SK-MEL-5 (cell line): Measurements from ENCODE around the gene FOXJ1. TPM values are rescaled to one million over a fixed set of nuclear protein-coding genes. Genes with fewer than 3 reads are reported as not detected.

ENCODE experiments used
- DNase-seq: peaks from one replicate; pipeline ENCODE4 v3.0.0-alpha.2; 2016; ENCODE audit warnings: low read depth, low spot score
- in situ Hi-C: cut with HindIII; loops from 2 replicates; pipeline ENCODE4 v1.10.0; 2016; ENCODE audit warnings: low sequenced_read_pairs, high pct_unique_total_duplicates, low pct_unique_long_range_greater_than_20kb
- total RNA-seq: library from RNA; depleted of rRNA; stranded (reverse); fragments of >200 nt; shearing (Covaris generic); gene quantifications from 2 replicates; pipeline ENCODE4 v1.2.3, GENCODE V29; 2014

The FOXJ1 gene
- total RNA-seq, 1 experiment from 2014 or later, result not detected

- no peak for DNase-seq
- in situ Hi-C loops, result no loop called here
Observed at GRCh38 chr17:76115138-76115754, 25.8 kb downstream of the FOXJ1 start.

GRCh38 chr17:76111956-76112355, 29.1 kb downstream of the FOXJ1 start:
- in situ Hi-C loops, result no loop called here
- no peak for DNase-seq

- in situ Hi-C loops, result no loop called here
- DNase-seq, result peak; percentile 66
Observed at GRCh38 chr17:76107509-76107908, 33.5 kb downstream of the FOXJ1 start.

- DNase-seq, result no peak
- in situ Hi-C loops, result no loop called here
Observed at GRCh38 chr17:76106703-76107102, 34.3 kb downstream of the FOXJ1 start.

GRCh38 chr17:76104896-76105231, 36.2 kb downstream of the FOXJ1 start:
- in situ Hi-C loops, result no loop called here
- DNase-seq, result no peak

GRCh38 chr17:76104140-76104895, 36.7 kb downstream of the FOXJ1 start:
- no peak for DNase-seq
- in situ Hi-C loops, result no loop called here

GRCh38 chr17:76103274-76104139, 37.5 kb downstream of the FOXJ1 start, which contains the start of gene EXOC7:
Gene EXOC7, minus strand, starts transcription at chr17:76103787. Its CDS starts 95 bp downstream, at chr17:76103692.
- in situ Hi-C loops, result no loop called here
- peak; percentile 98 for DNase-seq

GRCh38 chr17:76102944-76103273, 38.1 kb downstream of the FOXJ1 start:
- DNase-seq, result no peak
- in situ Hi-C loops, result no loop called here

GRCh38 chr17:76097716-76098295, 43.2 kb downstream of the FOXJ1 start:
- in situ Hi-C loops, result no loop called here
- no peak for DNase-seq

GRCh38 chr17:76095943-76096342, 45.1 kb downstream of the FOXJ1 start:
- no peak for DNase-seq
- in situ Hi-C loops, result no loop called here

GRCh38 chr17:76094046-76094445, 47.0 kb downstream of the FOXJ1 start:
- in situ Hi-C loops, result no loop called here
- DNase-seq, result no peak

GRCh38 chr17:76092526-76093413, 48.3 kb downstream of the FOXJ1 start:
- no peak for DNase-seq
- in situ Hi-C loops, result no loop called here

- in situ Hi-C loops, result no loop called here
- DNase-seq, result no peak
Observed at GRCh38 chr17:76091526-76092286, 49.3 kb downstream of the FOXJ1 start.

- in situ Hi-C loops, result no loop called here
- DNase-seq, result no peak
Observed at GRCh38 chr17:76090517-76091129, 50.4 kb downstream of the FOXJ1 start.

GRCh38 chr17:76089680-76090516, 51.1 kb downstream of the FOXJ1 start:
- in situ Hi-C loops, result no loop called here
- DNase-seq, result no peak
